OCI-LY7 (cell line): Measurements from ENCODE around the gene TGFBR3. TPM values are rescaled to one million over a fixed set of nuclear protein-coding genes. Genes with fewer than 3 reads are reported as not detected.

Experiments
- BruUV-seq: library from RNA; stranded (reverse); fragments of 400-500 nt; replicated peaks from 2 replicates; lab custom pipeline; 2021; lab: Mats Ljungman, UMichigan
- CTCF ChIA-PET: fragments of 300-600 bp; sonication (Branson Sonifier 250); formaldehyde crosslinking; loops from one replicate; lab custom pipeline; 2022; ENCODE audit warnings: antibody characterized with exemption; ENCODE audit not compliant: unreplicated experiment; lab: Charles Lee
- POLR2A ChIA-PET: fragments of 300-600 bp; sonication (Branson Sonifier 250); formaldehyde crosslinking; loops from one replicate; lab custom pipeline; 2022; ENCODE audit warnings: antibody characterized with exemption; lab: Charles Lee
- DNase-seq: peaks from one replicate; pipeline ENCODE4 v3.0.0-alpha.2; 2015; ENCODE audit warnings: low spot score
- H2AFZ ChIP-seq: fragments of 200-600 bp; sonication (generic), shearing (Covaris generic); 2 replicates; pipeline ENCODE4 v1.6.1; 2014; ENCODE audit warnings: mild to moderate bottlenecking, antibody characterized with exemption, low read length, moderate library complexity
- H3K27ac ChIP-seq: fragments of 200-600 bp; sonication (generic); 2 replicates; pipeline ENCODE4 v1.5.1; 2014; ENCODE audit warnings: mixed run types, low read depth, mild to moderate bottlenecking, moderate library complexity, low read length, inconsistent platforms; ENCODE audit not compliant: poor library complexity, severe bottlenecking
- H3K36me3 ChIP-seq: fragments of 200-600 bp; sonication (generic); 2 replicates; pipeline ENCODE4 v1.6.1; 2014; ENCODE audit warnings: mild to moderate bottlenecking, antibody characterized with exemption, low read length, moderate library complexity, mixed read lengths; ENCODE audit not compliant: insufficient read depth
- H3K4me1 ChIP-seq: fragments of 200-600 bp; sonication (generic); 2 replicates; pipeline ENCODE4 v1.5.1; 2014; ENCODE audit warnings: mild to moderate bottlenecking, low read length; ENCODE audit not compliant: insufficient read depth, poor library complexity, severe bottlenecking
- H3K4me2 ChIP-seq: fragments of 200-600 bp; sonication (generic); 2 replicates; pipeline ENCODE4 v1.6.1; 2014; ENCODE audit warnings: mild to moderate bottlenecking, low read length
- H3K4me3 ChIP-seq: fragments of 200-600 bp; sonication (generic); 2 replicates; pipeline ENCODE4 v1.5.1; 2014; ENCODE audit warnings: mild to moderate bottlenecking, low read depth, low read length; ENCODE audit not compliant: poor library complexity, severe bottlenecking
- H3K79me2 ChIP-seq: fragments of 200-600 bp; sonication (generic); 2 replicates; pipeline ENCODE4 v1.6.1; 2016; ENCODE audit warnings: low read depth, mild to moderate bottlenecking, low read length, moderate library complexity, mixed read lengths; ENCODE audit not compliant: insufficient read depth
- H3K9me2 ChIP-seq: fragments of 200-600 bp; sonication (generic); 2 replicates; pipeline ENCODE4 v1.6.1; 2016; ENCODE audit warnings: mild to moderate bottlenecking, low read length, mixed read lengths; ENCODE audit not compliant: insufficient read depth
- H3K9me3 ChIP-seq: fragments of 200-600 bp; sonication (generic); 2 replicates; pipeline ENCODE4 v1.6.1; 2014; ENCODE audit warnings: mild to moderate bottlenecking, mixed run types, low read length, mixed read lengths
- H4K20me1 ChIP-seq: fragments of 200-600 bp; sonication (generic); 2 replicates; pipeline ENCODE4 v1.6.1; 2014; ENCODE audit warnings: mild to moderate bottlenecking, antibody characterized with exemption, low read length, moderate library complexity, mixed read lengths; ENCODE audit not compliant: insufficient read depth
- CTCF ChIP-seq: fragments of 200-600 bp; sonication (generic); conservative IDR thresholded peaks from 2 replicates; pipeline ENCODE4 v1.5.1; 2014; ENCODE audit warnings: mild to moderate bottlenecking, antibody characterized with exemption, low read length, moderate library complexity, mixed read lengths
- EZH2phosphoT487 ChIP-seq: fragments of 200-600 bp; sonication (generic); IDR thresholded peaks from 2 replicates; pipeline ENCODE4 v1.6.1; 2018; ENCODE audit warnings: low read depth, borderline replicate concordance, mild to moderate bottlenecking, mixed run types, antibody characterized with exemption, low read length, moderate library complexity, mixed read lengths
- intact Hi-C: fragments of 100-400 bp; cut with micrococcal nuclease; formaldehyde crosslinking; loops from one replicate; pipeline ENCODE4 v1.10.0; 2022; ENCODE audit not compliant: unreplicated experiment
- total RNA-seq, 2 experiments: library from RNA; depleted of rRNA in 1 of 2; stranded (reverse); fragments of >200 nt in 1 of 2; shearing (Covaris generic) in 1 of 2; gene quantifications; 2 replicates each; pipeline ENCODE4 v1.2.3, GENCODE V29; 2014 to 2022

The TGFBR3 gene
- total RNA-seq, 2 experiments from 2014 or later = not detected

DNA sequence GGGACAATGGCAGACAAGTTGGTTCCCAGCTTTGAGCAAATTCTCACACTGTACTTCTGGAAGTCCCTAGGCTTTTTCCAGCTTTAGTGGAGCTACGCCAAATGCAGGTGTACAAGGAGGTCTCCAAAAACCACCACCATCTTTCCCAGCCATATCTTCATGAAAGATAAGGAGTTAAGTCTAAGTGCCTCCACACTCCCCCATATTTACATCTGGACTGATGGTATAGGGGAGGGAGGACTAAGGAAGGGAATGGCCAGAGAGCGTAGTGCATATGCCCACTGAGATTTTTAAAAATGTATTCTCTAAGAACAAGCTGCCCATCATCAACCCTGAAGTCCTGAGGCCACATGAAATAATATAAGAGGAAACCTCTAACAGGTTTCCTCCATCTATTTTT, 161.3 kb downstream of the TGFBR3 start:
- Histone ChIP-seq H4K20me1 (no peaks in the 10 kb centered on the region), H2AFZ (no peak overlapping the region), H3K4me3 (no peak overlapping the region), H3K36me3 (no peaks in the 10 kb centered on the region), H3K4me2 (no peak overlapping the region), H3K27ac (no peak overlapping the region), H3K9me3 (no peaks in the 10 kb centered on the region), H3K79me2 (no peaks in the 10 kb centered on the region), H3K9me2 (no peaks in the 10 kb centered on the region), H3K4me1 (no peaks in the 10 kb centered on the region)
- POLR2A ChIA-PET = interaction anchor here (0.6 to 1.2 kb wide), 4 partner anchors 9 to 1608 kb away, joined by 3 to 4 read pairs (median 3); no protein-coding TSS in a partner anchor
- DNase-seq = no peak
- BruUV-seq = no TSS peak
- intact Hi-C loops = no loop called here
- CTCF ChIA-PET = no interaction called here
- no peak for TF ChIP-seq EZH2phosphoT487
- TF ChIP-seq CTCF = no peak

- no peak for DNase-seq
- Histone ChIP-seq H2AFZ (no peak overlapping the region), H3K27ac (no peak overlapping the region), H4K20me1 (no peaks in the 10 kb centered on the region), H3K4me3 (no peak overlapping the region), H3K9me3 (no peaks in the 10 kb centered on the region), H3K4me2 (no peak overlapping the region), H3K79me2 (no peaks in the 10 kb centered on the region), H3K4me1 (no peaks in the 10 kb centered on the region), H3K36me3 (no peaks in the 10 kb centered on the region), H3K9me2 (no peaks in the 10 kb centered on the region)
- ChIA-PET POLR2A (interaction anchor here (0.6 to 1.2 kb wide), 4 partner anchors 9 to 1607 kb away, joined by 3 to 4 read pairs (median 3); no protein-coding TSS in a partner anchor), CTCF (no interaction called here)
- intact Hi-C loops = no loop called here
- TF ChIP-seq EZH2phosphoT487 = no peak
- no peak for TF ChIP-seq CTCF
- BruUV-seq = no TSS peak
Measured at GRCh38 chr1:91724231-91724630, 161.7 kb downstream of the TGFBR3 start.

GRCh38 chr1:91720044-91720443, 165.9 kb downstream of the TGFBR3 start:
- no peak overlapping the region for H2AFZ ChIP-seq
- ChIA-PET POLR2A (interaction anchor here (0.7 to 1.5 kb wide), 2 partner anchors 13 to 530 kb away, joined by 4 to 5 read pairs; no protein-coding TSS in a partner anchor), CTCF (no interaction called here)
- no peaks in the 10 kb centered on the region for H3K36me3 ChIP-seq
- H3K4me3 ChIP-seq = no peak overlapping the region
- intact Hi-C loops = no loop called here
- no peaks in the 10 kb centered on the region for H3K9me2 ChIP-seq
- no peak for DNase-seq
- H4K20me1 ChIP-seq = no peaks in the 10 kb centered on the region
- no peak overlapping the region for H3K4me2 ChIP-seq
- no peaks in the 10 kb centered on the region for H3K4me1 ChIP-seq
- TF ChIP-seq CTCF = no peak
- no peak for TF ChIP-seq EZH2phosphoT487
- no peak overlapping the region for H3K27ac ChIP-seq
- BruUV-seq = no TSS peak
- no peaks in the 10 kb centered on the region for H3K9me3 ChIP-seq
- H3K79me2 ChIP-seq = no peaks in the 10 kb centered on the region
